Aorta (tissue), 5 donors: ENCODE results near the gene IDH2. TPM values are rescaled to one million over a fixed set of nuclear protein-coding genes. Genes with fewer than 3 reads are reported as not detected.
"Not testable (repeated sequence)": the region's sequence is repeated elsewhere in the genome, so short reads cannot be mapped to it uniquely, and the experiment has no call there.

Experiments
- ATAC-seq: fragments of 200-7000 bp; cut with Tn5 transposase; one replicate; pipeline ENCODE4 v1.9.1; 2022; ENCODE audit warnings: moderate library complexity; ENCODE audit not compliant: low FRiP score
- DNase-seq, 2 donors: peaks; one replicate each; pipeline ENCODE4 v3.0.0-alpha.2; 2020
- H3K27ac ChIP-seq, 2 donors: one replicate each; pipeline ENCODE4 v1.5.1; 2013; ENCODE audit warnings: low read length in 2 of 2, mild to moderate bottlenecking in 2 of 2, moderate library complexity in 2 of 2, control low read depth in 1 of 2, inconsistent platforms in 1 of 2, low read depth in 1 of 2
- H3K27me3 ChIP-seq, 2 donors: one replicate each; pipeline ENCODE4 v1.6.1; 2013; ENCODE audit warnings: control low read depth in 1 of 2, low read length in 1 of 2, mild to moderate bottlenecking in 1 of 2, moderate library complexity in 1 of 2; ENCODE audit not compliant: insufficient read depth in 2 of 2, control insufficient read depth in 1 of 2
- H3K36me3 ChIP-seq, 2 donors: one replicate each; pipeline ENCODE4 v1.6.1; 2013; ENCODE audit warnings: control low read depth in 1 of 2, low read length in 1 of 2, mild to moderate bottlenecking in 1 of 2; ENCODE audit not compliant: insufficient read depth in 2 of 2, control insufficient read depth in 1 of 2
- H3K4me1 ChIP-seq, 2 donors: one replicate each; pipeline ENCODE4 v1.6.1; 2013; ENCODE audit warnings: low read length in 2 of 2, control low read depth in 1 of 2, mild to moderate bottlenecking in 1 of 2, moderate library complexity in 1 of 2; ENCODE audit not compliant: insufficient read depth in 2 of 2, control insufficient read depth in 1 of 2
- H3K4me3 ChIP-seq, 2 donors: one replicate each; pipeline ENCODE4 v1.5.1; 2013; ENCODE audit warnings: low read length in 2 of 2, control low read depth in 1 of 2, mild to moderate bottlenecking in 1 of 2
- H3K9me3 ChIP-seq: one replicate; pipeline ENCODE4 v1.6.1; 2013; ENCODE audit warnings: mild to moderate bottlenecking, low read length; ENCODE audit not compliant: control insufficient read depth
- WGBS, 2 donors: extraction: QIAGEN DNeasy Blood & Tissue Kit; methylation state at CpG; one replicate each; pipeline ENCODE4 v1.1.7; 2013; 5-methylcytosine and 5-hydroxymethylcytosine counted together
- intact Hi-C, 2 donors: fragments of 100-400 bp; cut with DNase I; formaldehyde crosslinking; loops; one replicate each; pipeline versions ENCODE4 v1.14.2 to v1.15.0; 2022
- polyA plus RNA-seq, 2 donors: library from polyadenylated mRNA; stranded (reverse); fragments of 200-250 nt; gene quantifications; one replicate each; pipeline ENCODE4 v1.2.3, GENCODE V29; 2013
- total RNA-seq, 2 donors: library from RNA; stranded (reverse); fragmentation: NEBNext Ultra II Directional; extraction: Animal tissue kit (Norgen Biotek cat#: 25700); gene quantifications; one replicate each; pipeline ENCODE4 v1.2.1, GENCODE V29; 2021
- donor health status: healthy with polysubstance abuse.
- donor health status: Bipolar disorder and iron deficiency.
- donor health status: DM: no; HTN: no; CAD: no.
- donor health status: DM: no; HTN: no; CAD: no.
- donor health status: DM: yes; HTN: yes; CAD: no.

IDH2 gene
- total and polyA plus RNA-seq, 4 donors = 18.8 to 37.5 (median 31.4) TPM

- Histone ChIP-seq H3K27ac (no peak overlapping the region), H3K4me3 (no peak overlapping the region), H3K36me3 (no peaks in the 10 kb centered on the region), H3K4me1 (no peaks in the 10 kb centered on the region), H3K27me3 (no peaks in the 10 kb centered on the region), H3K9me3 (no peaks in the 10 kb centered on the region)
- intact Hi-C loops = no loop called here
- DNase-seq = no peak
- 80 to 89% methylated on average over 6 of the region's 6 CpGs for WGBS, 2 donors
- ATAC-seq = no peak
Observed at GRCh38 chr15:90126022-90126421, 23.8 kb upstream of the IDH2 start.

DNA sequence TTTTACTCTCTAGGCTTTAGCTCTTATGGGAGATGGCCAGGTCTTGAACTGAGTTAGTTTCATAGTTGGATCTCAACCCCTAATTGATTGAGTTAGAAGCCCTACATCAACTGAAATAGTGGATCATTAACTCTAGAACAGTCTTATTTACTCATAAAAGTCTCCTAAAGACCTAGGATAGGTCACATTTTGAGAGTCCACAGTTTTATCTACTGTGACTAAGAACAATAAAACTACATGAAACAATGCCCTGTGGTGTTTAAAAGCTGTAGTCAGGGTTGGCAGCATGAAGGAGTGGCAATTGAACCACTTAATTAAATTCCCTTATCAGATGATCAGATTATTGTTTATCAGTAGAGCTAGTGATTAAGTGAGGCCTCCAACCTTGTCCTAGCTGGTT is 22.2 kb upstream of the IDH2 start:
- no peaks in the 10 kb centered on the region for H3K4me1 ChIP-seq
- no peaks in the 10 kb centered on the region for H3K9me3 ChIP-seq
- H3K36me3 ChIP-seq = no peaks in the 10 kb centered on the region
- intact Hi-C loops = no loop called here
- DNase-seq (no peak), ATAC-seq (no peak)
- no peak overlapping the region for H3K27ac ChIP-seq
- H3K27me3 ChIP-seq = no peaks in the 10 kb centered on the region
- no peak overlapping the region for H3K4me3 ChIP-seq

- intact Hi-C loops = no loop called here
- Histone ChIP-seq H3K4me3 (no peak overlapping the region), H3K9me3 (no peaks in the 10 kb centered on the region), H3K27ac (no peak overlapping the region), H3K36me3 (no peaks in the 10 kb centered on the region), H3K4me1 (no peaks in the 10 kb centered on the region), H3K27me3 (no peaks in the 10 kb centered on the region)
- WGBS, 2 donors = 82% methylated on average over 5 to 6 of the region's 6 CpGs
- no peak for DNase-seq
- no peak for ATAC-seq
Observed at GRCh38 chr15:90121086-90121485, 18.8 kb upstream of the IDH2 start.

- Histone ChIP-seq H3K9me3 (peaks cover 2% of the 10 kb centered on the region), H3K27me3 (no peaks in the 10 kb centered on the region), H3K4me3 (no peak overlapping the region), H3K27ac (no peak overlapping the region), H3K36me3 (no peaks in the 10 kb centered on the region), H3K4me1 (no peaks in the 10 kb centered on the region)
- DNase-seq = no peak
- ATAC-seq = no peak
- intact Hi-C loops = no loop called here
Observed at GRCh38 chr15:90119367-90119766, 17.1 kb upstream of the IDH2 start.

DNA sequence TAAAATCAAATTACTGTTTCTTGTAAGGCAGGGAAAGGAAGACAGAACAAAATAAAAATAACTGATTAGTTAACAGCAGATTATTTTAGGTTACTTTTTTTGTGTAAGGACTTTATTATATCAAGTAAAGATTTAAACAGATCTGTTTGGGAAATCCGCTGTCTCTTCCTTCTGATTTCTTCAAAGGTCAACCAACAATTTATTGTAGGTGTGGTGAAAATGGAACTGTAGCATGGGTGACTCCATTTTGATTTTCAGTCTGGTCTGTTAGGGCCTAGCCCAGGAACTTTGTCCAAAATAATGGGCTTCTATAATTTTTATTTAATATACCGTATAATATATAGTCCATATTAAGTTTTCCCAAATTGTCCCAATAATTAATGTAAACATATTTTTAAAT is 13.5 kb upstream of the IDH2 start:
- intact Hi-C loops = no loop called here
- WGBS, 2 donors = 91 to 96% methylated on average over 2 of the region's 2 CpGs
- no peak for DNase-seq

GRCh38 chr15:90114451-90114901 is 12.2 kb upstream of the IDH2 start:
- Histone ChIP-seq H3K4me3 (no peak overlapping the region), H3K27me3 (no peaks in the 10 kb centered on the region), H3K36me3 (no peaks in the 10 kb centered on the region), H3K27ac (no peak overlapping the region), H3K9me3 (peaks cover 3% of the 10 kb centered on the region), H3K4me1 (no peaks in the 10 kb centered on the region)
- intact Hi-C loops = no loop called here
- WGBS, 2 donors = 46 to 74% methylated on average over 2 of the region's 2 CpGs
- ATAC-seq = no peak
- DNase-seq = peak in 1 of 2 donors; percentile 12

More for the DNA sequence above, 13.5 kb upstream of the IDH2 start:
- H3K4me1 ChIP-seq = no peaks in the 10 kb centered on the region
- H3K27ac ChIP-seq = no peak overlapping the region
- H3K27me3 ChIP-seq = no peaks in the 10 kb centered on the region
- no peak for ATAC-seq
- peaks cover 3% of the 10 kb centered on the region for H3K9me3 ChIP-seq
- no peaks in the 10 kb centered on the region for H3K36me3 ChIP-seq
- H3K4me3 ChIP-seq = no peak overlapping the region

DNA sequence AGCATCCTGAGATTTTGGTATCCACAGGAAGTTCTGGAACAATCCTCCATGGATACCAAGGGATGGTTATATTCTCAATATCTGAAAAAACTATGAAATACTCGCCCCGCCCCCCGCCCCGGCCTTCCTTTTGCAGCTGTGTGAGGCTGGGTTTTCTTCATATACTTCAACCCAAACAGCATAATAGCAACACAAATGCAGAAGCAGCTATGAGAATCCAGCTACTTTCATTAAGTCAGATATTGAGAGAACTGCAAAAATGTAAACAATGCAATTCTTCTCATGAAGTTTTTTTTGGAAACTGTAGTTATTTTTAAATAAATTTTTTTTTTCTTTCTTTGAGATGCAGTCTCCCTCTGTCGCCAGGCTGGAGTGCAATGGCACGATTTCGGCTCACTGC is 10.9 kb upstream of the IDH2 start:
- H3K4me1 ChIP-seq = no peaks in the 10 kb centered on the region
- no peaks in the 10 kb centered on the region for H3K36me3 ChIP-seq
- no peak for DNase-seq
- H3K4me3 ChIP-seq = no peak overlapping the region
- ATAC-seq = no peak
- H3K27me3 ChIP-seq = no peaks in the 10 kb centered on the region
- WGBS, 2 donors = 65 to 76% methylated on average over 7 of the region's 7 CpGs
- intact Hi-C loops = no loop called here
- H3K27ac ChIP-seq = no peak overlapping the region
- peaks cover 3% of the 10 kb centered on the region for H3K9me3 ChIP-seq

DNA sequence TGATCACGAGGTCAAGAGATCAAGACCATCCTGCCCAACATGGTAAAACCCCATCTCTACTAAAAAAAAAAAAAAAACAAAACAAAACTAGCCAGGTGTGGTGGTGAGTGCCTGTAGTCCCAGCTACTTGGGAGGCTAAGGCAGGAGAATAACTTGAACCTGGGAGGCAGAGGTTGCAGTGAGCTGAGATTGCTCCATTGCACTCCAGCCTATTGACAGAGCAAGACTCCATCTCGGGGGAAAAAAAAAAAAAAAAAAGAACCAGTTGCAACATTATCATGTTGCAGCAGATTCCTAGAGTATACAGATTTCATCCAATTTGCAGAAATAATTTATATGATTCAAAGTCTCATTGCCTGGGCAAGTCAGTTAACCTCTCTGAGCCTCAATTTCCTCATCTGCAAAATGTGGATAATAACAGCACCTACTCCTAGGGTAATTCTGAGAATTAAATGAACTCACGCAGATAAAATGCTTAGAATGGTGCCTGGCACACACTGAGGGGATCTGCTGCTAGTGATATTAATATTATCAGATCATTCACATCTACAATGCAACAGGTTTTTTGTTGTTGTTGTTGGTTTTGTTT is 7.0 kb upstream of the IDH2 start:
- intact Hi-C loops, ATAC-seq: not testable (repeated sequence)

DNA sequence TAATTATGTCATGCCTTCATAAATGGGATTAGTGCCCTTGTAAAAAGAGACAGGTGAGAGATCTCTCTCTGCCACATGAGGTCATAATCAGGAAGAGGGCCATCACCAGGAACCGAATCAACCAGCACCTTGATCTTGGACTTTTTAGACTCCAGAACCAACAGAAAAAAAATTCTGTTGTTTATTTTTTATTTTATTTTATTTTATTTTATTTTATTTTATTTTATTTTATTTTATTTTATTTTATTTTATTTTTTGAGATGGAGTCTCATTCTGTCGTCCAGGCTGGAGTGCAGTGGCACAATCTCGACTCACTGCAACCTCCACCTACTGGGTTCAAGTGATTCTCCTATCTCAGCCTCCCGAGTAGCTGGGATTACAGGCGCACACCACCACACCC is 5.8 kb upstream of the IDH2 start:
- H3K36me3 ChIP-seq, H3K27ac ChIP-seq, H3K4me3 ChIP-seq, H3K4me1 ChIP-seq, H3K27me3 ChIP-seq, ATAC-seq, intact Hi-C loops, H3K9me3 ChIP-seq: not testable (repeated sequence)
- WGBS, 2 donors = 89 to 96% methylated on average over 5 of the region's 5 CpGs
- DNase-seq = peak in 1 of 2 donors; percentile 6

More for the DNA sequence above, 7.0 kb upstream of the IDH2 start:
- H3K27me3 ChIP-seq, H3K9me3 ChIP-seq, H3K27ac ChIP-seq, H3K4me1 ChIP-seq, H3K36me3 ChIP-seq, H3K4me3 ChIP-seq, DNase-seq: not testable (repeated sequence)
- 71 to 92% methylated on average over 3 of the region's 3 CpGs for WGBS, 2 donors
